DMS79 (cell line): ENCODE data around the gene SPECC1.
"Not testable (repeated sequence)": the region's sequence is repeated elsewhere in the genome, so short reads cannot be mapped to it uniquely, and the experiment has no call there.

ENCODE experiments used
- DNase-seq: peaks from one replicate; lab custom pipeline; 2025; lab: John Stamatoyannopoulos, UW

SPECC1 gene

DNA sequence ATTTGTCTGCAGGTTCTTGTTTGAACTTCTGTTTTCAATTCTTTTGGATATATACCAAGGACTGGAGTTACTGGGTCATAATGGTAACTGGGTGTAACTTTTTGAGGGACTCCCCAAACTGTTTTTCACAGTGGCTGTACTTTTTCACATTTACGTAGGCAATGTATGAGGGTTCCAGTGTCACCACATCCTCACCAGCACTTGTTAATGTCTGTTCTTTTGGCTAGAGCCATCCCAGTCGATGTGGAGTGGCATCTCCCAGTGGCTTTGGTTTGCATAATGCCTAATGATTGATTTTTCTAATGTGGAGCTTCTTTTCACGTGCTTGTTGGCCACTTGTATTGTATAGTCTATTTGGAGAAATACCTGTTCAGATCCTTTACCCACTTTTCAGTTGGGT lies 59.3 kb downstream of the SPECC1 start:
- DNase-seq, result no peak

- no peak for DNase-seq
Measured at GRCh38 chr17:20071824-20072691, 62.9 kb downstream of the SPECC1 start.

DNA sequence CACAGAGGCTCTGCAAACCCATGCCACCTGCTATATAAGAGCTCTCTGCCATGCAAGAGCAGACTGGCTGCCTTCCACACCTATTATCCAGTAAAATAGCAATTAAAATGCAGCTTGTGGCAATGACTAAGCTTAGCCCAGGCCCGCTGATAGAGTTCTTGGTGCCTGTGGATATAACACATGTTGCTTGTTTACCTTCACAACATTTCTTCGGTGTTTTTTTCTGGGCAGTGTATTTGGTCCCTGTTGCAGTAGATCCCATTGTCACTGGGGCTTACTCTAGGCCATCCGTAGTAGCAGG lies 63.5 kb downstream of the SPECC1 start:
- DNase-seq, result no peak

GRCh38 chr17:20073055-20073979 lies 64.2 kb downstream of the SPECC1 start:
- no peak for DNase-seq

- no peak for DNase-seq
Measured at GRCh38 chr17:20074001-20074400, 64.8 kb downstream of the SPECC1 start.

- DNase-seq, result no peak
Measured at GRCh38 chr17:20074489-20074888, 65.3 kb downstream of the SPECC1 start.

GRCh38 chr17:20076137-20076536 lies 67.0 kb downstream of the SPECC1 start:
- DNase-seq, result not testable (repeated sequence)

DNA sequence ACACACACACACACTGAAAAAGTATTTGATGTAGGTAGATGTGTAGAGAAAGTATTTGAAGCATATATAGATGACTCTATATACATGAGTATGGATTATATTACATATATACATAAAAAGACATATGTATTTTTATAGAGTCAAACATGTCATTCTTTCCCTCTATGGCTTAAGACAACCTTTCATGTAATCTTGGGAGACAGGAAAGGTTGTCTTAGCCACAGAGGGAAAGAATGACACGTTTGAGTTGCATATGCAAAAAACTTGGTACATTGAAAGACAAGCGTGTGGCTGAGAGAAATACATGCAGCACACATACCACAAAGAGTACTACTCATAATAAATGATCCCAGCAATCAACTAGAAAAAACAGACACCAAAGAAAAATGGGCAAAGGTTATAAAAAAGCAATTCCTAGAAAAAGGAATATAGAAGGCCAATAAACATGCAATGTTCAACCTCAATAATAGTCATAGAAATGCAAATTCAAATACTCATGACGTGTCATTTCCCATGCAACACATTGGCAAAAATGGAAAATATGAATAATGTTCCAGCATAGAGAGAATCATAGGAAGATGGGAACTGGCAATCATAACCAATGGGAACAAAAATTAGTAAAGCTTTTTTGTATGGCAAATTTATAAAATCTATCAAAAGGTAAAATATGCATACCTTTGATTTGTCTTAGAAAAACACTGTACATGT lies 69.0 kb downstream of the SPECC1 start:
- no peak for DNase-seq

GRCh38 chr17:20080513-20080912 lies 71.4 kb downstream of the SPECC1 start:
- DNase-seq, result no peak

GRCh38 chr17:20083156-20083859 lies 74.1 kb downstream of the SPECC1 start:
- no peak for DNase-seq

- no peak for DNase-seq
Measured at GRCh38 chr17:20084621-20085282, 75.6 kb downstream of the SPECC1 start.

GRCh38 chr17:20085283-20085845 lies 76.2 kb downstream of the SPECC1 start:
- DNase-seq, result no peak

DNA sequence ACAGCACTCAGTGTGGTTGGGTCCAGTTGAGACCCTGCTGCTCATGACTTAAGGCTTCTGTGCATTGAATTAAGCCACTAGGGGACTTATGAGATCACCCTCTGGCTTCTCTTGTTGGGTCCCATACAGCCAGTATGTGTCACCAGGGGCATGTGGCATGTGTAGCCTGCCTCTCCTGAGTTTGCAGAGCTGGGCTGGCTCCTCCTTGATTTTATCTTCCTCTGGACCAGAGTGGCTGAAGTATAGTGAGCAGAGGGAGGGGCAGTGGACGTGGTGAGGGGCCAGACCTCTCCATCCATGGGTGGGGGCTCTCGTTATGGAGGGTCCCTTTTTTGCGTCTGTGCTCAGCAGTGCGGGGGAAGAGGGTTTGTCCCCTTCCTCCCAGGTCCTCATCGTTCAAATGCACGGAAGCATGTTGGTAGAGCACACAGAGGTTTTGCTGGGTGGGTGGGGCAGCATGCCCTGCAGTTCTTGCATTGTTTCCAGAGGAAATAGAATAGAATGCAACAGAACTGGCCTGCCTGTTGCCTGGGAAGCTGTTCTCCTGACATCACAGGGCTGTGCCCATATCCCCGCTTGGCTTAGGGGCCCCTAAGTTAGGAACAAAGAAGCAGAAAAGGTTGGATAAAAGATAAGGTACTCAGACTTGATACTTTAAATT lies 77.4 kb downstream of the SPECC1 start:
- DNase-seq, result no peak

GRCh38 chr17:20087538-20088250 lies 78.5 kb downstream of the SPECC1 start:
- no peak for DNase-seq

- no peak for DNase-seq
Measured at GRCh38 chr17:20089756-20090547, 80.8 kb downstream of the SPECC1 start.

- peak; percentile 21 for DNase-seq
Measured at GRCh38 chr17:20091174-20092029, 82.2 kb downstream of the SPECC1 start.

- peak; percentile 89 for DNase-seq
Measured at GRCh38 chr17:20092261-20092867, 83.2 kb downstream of the SPECC1 start.
